HepG2 (cell line): ENCODE measurements around the gene MEA1. TPM values are rescaled to one million over a fixed set of nuclear protein-coding genes. Genes with fewer than 3 reads are reported as not detected.

ENCODE experiments used
- ADNP ChIP-seq: sonication (generic); formaldehyde crosslinking; IDR thresholded peaks from 2 replicates; pipeline ENCODE4 v1.4.0; 2020; ENCODE audit warnings: missing genetic modification reagents
- DNMT3B ChIP-seq: conservative IDR thresholded peaks from 2 replicates; pipeline ENCODE4 v1.6.1; 2016; ENCODE audit warnings: missing biosample characterization, control low read depth
- DZIP1 ChIP-seq: sonication (generic); formaldehyde crosslinking; IDR thresholded peaks from 2 replicates; pipeline ENCODE4 v1.5.0; 2020; ENCODE audit warnings: mild to moderate bottlenecking, missing genetic modification reagents
- GATAD1 ChIP-seq: IDR thresholded peaks from 2 replicates; pipeline ENCODE4 v1.6.1; 2016; ENCODE audit warnings: missing genetic modification reagents, missing compliant biosample characterization
- KLF13 ChIP-seq: sonication (generic); formaldehyde crosslinking; IDR thresholded peaks from 2 replicates; pipeline ENCODE4 v1.4.0; 2020; ENCODE audit warnings: mild to moderate bottlenecking, missing genetic modification reagents
- RFX1 ChIP-seq: fragments of 450-650 bp; IDR thresholded peaks from 2 replicates; pipeline ENCODE4 v1.6.1; 2017
- RNF2 ChIP-seq: fragments of 450-650 bp; conservative IDR thresholded peaks from 2 replicates; pipeline ENCODE4 v1.6.1; 2016; ENCODE audit warnings: low read depth
- SRSF9 ChIP-seq: fragments of 200-400 bp; formaldehyde crosslinking; IDR thresholded peaks from 2 replicates; pipeline ENCODE4 v1.6.1; 2018; ENCODE audit warnings: borderline replicate concordance, mild to moderate bottlenecking, low read depth, low read length; ENCODE audit not compliant: insufficient read depth, poor library complexity, severe bottlenecking
- ZFP82 ChIP-seq: sonication (generic); formaldehyde crosslinking; IDR thresholded peaks from 2 replicates; pipeline ENCODE4 v1.5.1; 2020; ENCODE audit warnings: mild to moderate bottlenecking, missing genetic modification reagents, borderline replicate concordance
- ZNF17 ChIP-seq: sonication (generic); formaldehyde crosslinking; IDR thresholded peaks from 2 replicates; pipeline ENCODE4 v1.5.0; 2020; ENCODE audit warnings: mild to moderate bottlenecking, missing genetic modification reagents
- ZNF367 ChIP-seq: sonication (generic); formaldehyde crosslinking; IDR thresholded peaks from 2 replicates; pipeline ENCODE4 v1.4.0; 2020; ENCODE audit warnings: missing genetic modification reagents, borderline replicate concordance
- ZNF75D ChIP-seq: sonication (generic); formaldehyde crosslinking; IDR thresholded peaks from 2 replicates; pipeline ENCODE4 v1.8.1; 2023; ENCODE audit warnings: missing genetic modification reagents, mild to moderate bottlenecking, borderline replicate concordance
- ZSCAN25 ChIP-seq: sonication (generic); formaldehyde crosslinking; IDR thresholded peaks from 2 replicates; pipeline ENCODE4 v1.8.0; 2022; ENCODE audit warnings: mild to moderate bottlenecking, missing genetic modification reagents
- polyA plus RNA-seq, 8 experiments: library from polyadenylated mRNA; depleted of rRNA in 3 of 8; stranded (reverse) in 7 of 8; unstranded in 1 of 8; fragments of >200 nt; fragmentation: Illumina TruSeq in 4 of 8; extraction: Trizol in 4 of 8; gene quantifications; 2 replicates each; pipeline versions ENCODE4 v1.2.1 to v1.2.3, GENCODE V29; 2011 to 2016; ENCODE audit warnings: low read depth in 4 of 8, missing spikeins in 1 of 8, mixed read lengths in 1 of 8; ENCODE audit not compliant: insufficient read depth in 1 of 8
- total RNA-seq, 5 experiments: library from RNA; depleted of rRNA; stranded (reverse); fragments of >200 nt; fragmentation: Illumina TruSeq; extraction: Trizol; gene quantifications; 2 replicates each; pipeline ENCODE4 v1.2.3, GENCODE V29; 2016; ENCODE audit warnings: low read depth in 1 of 5
- TF ChIP-seq, protein P1 (sequence below): IDR thresholded peaks from 2 replicates; pipeline ENCODE4 v1.6.1; 2016; ENCODE audit warnings: mild to moderate bottlenecking
- TF ChIP-seq, protein P2 (sequence below): sonication (generic); formaldehyde crosslinking; IDR thresholded peaks from 2 replicates; pipeline ENCODE4 v1.4.0; 2020; ENCODE audit warnings: missing genetic modification reagents
- TF ChIP-seq, protein P3 (sequence below): sonication (generic); formaldehyde crosslinking; IDR thresholded peaks from 2 replicates; pipeline ENCODE4 v1.4.0; 2020; ENCODE audit warnings: mild to moderate bottlenecking, missing genetic modification reagents

MEA1 gene
- total and polyA plus RNA-seq, 2 of the 13 experiments (the other 11 are each of a cell fraction or from before 2014, with no cell fraction given): 75.6 to 86.2 TPM

DNA sequence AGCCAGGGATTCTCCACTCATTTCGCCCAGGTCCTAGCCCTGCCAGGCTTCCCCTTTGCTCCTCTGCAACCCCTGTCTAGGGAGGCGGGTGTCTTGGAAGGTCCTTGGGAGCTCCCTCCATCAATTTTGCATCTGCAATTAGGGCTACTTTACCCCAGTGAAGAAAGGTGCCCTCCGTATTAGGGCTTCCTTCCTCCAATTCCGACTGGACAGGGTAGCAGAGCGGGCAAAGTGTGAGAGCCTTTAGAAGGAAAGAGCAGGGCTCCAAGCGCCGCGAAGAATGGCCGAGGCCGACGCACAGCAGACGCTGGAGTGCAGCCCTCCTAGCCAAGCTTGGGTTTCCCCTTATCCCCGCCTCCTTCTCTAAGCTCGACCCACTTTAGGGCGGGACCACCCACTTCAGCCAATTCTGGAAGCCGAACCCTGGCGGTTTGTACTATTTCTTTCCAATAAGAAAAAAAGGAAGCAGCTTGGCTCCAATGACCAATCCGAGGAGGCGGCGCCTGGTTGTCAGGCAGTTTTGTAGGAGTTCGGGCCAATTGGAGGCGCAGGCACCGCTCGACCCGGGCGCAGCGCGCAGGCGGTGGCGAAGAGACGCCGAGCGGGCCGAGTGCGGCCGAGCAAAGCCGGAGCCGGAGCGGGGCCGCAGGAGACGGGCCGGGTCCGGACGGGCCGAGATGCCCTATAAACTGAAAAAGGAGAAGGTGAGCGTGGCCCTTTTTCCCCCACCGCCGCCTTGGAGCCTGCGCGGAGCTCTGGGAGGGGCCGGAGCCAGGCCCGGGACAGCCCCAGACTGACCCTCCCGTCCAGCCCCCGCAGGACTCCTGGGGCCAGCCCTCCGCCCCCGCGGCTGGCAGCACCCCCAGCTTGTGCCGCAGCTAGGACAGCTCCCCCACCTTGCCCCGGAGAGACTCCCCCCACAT lies 29.5 kb downstream of the MEA1 start, which contains the start of gene PPP2R5D (continued):
- no peak for TF ChIP-seq ZSCAN25
- TF ChIP-seq ZNF367: no peak
- TF ChIP-seq GATAD1: no peak; the same call in 1 of the 2 replicates
- no peak for TF ChIP-seq RNF2
- TF ChIP-seq ADNP (CRISPR knock-in tag): no peak
- TF ChIP-seq, protein P1, sequence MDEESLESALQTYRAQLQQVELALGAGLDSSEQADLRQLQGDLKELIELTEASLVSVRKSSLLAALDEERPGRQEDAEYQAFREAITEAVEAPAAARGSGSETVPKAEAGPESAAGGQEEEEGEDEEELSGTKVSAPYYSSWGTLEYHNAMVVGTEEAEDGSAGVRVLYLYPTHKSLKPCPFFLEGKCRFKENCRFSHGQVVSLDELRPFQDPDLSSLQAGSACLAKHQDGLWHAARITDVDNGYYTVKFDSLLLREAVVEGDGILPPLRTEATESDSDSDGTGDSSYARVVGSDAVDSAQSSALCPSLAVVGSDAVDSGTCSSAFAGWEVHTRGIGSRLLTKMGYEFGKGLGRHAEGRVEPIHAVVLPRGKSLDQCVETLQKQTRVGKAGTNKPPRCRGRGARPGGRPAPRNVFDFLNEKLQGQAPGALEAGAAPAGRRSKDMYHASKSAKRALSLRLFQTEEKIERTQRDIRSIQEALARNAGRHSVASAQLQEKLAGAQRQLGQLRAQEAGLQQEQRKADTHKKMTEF (CRISPR knock-in tag): peak; percentile 74
- TF ChIP-seq ZFP82 (CRISPR knock-in tag): no peak
- no peak for TF ChIP-seq RFX1
- no peak for TF ChIP-seq KLF13 (CRISPR knock-in tag)
- TF ChIP-seq DNMT3B (CRISPR knock-in tag): no peak
- TF ChIP-seq, protein P2, sequence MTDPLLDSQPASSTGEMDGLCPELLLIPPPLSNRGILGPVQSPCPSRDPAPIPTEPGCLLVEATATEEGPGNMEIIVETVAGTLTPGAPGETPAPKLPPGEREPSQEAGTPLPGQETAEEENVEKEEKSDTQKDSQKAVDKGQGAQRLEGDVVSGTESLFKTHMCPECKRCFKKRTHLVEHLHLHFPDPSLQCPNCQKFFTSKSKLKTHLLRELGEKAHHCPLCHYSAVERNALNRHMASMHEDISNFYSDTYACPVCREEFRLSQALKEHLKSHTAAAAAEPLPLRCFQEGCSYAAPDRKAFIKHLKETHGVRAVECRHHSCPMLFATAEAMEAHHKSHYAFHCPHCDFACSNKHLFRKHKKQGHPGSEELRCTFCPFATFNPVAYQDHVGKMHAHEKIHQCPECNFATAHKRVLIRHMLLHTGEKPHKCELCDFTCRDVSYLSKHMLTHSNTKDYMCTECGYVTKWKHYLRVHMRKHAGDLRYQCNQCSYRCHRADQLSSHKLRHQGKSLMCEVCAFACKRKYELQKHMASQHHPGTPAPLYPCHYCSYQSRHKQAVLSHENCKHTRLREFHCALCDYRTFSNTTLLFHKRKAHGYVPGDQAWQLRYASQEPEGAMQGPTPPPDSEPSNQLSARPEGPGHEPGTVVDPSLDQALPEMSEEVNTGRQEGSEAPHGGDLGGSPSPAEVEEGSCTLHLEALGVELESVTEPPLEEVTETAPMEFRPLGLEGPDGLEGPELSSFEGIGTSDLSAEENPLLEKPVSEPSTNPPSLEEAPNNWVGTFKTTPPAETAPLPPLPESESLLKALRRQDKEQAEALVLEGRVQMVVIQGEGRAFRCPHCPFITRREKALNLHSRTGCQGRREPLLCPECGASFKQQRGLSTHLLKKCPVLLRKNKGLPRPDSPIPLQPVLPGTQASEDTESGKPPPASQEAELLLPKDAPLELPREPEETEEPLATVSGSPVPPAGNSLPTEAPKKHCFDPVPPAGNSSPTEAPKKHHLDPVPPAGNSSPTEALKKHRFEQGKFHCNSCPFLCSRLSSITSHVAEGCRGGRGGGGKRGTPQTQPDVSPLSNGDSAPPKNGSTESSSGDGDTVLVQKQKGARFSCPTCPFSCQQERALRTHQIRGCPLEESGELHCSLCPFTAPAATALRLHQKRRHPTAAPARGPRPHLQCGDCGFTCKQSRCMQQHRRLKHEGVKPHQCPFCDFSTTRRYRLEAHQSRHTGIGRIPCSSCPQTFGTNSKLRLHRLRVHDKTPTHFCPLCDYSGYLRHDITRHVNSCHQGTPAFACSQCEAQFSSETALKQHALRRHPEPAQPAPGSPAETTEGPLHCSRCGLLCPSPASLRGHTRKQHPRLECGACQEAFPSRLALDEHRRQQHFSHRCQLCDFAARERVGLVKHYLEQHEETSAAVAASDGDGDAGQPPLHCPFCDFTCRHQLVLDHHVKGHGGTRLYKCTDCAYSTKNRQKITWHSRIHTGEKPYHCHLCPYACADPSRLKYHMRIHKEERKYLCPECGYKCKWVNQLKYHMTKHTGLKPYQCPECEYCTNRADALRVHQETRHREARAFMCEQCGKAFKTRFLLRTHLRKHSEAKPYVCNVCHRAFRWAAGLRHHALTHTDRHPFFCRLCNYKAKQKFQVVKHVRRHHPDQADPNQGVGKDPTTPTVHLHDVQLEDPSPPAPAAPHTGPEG: peak; percentile 91
- TF ChIP-seq, protein P3, sequence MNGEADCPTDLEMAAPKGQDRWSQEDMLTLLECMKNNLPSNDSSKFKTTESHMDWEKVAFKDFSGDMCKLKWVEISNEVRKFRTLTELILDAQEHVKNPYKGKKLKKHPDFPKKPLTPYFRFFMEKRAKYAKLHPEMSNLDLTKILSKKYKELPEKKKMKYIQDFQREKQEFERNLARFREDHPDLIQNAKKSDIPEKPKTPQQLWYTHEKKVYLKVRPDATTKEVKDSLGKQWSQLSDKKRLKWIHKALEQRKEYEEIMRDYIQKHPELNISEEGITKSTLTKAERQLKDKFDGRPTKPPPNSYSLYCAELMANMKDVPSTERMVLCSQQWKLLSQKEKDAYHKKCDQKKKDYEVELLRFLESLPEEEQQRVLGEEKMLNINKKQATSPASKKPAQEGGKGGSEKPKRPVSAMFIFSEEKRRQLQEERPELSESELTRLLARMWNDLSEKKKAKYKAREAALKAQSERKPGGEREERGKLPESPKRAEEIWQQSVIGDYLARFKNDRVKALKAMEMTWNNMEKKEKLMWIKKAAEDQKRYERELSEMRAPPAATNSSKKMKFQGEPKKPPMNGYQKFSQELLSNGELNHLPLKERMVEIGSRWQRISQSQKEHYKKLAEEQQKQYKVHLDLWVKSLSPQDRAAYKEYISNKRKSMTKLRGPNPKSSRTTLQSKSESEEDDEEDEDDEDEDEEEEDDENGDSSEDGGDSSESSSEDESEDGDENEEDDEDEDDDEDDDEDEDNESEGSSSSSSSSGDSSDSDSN (CRISPR knock-in tag): peak; percentile 78
- TF ChIP-seq ZNF17: no peak
- no peak for TF ChIP-seq DZIP1
- TF ChIP-seq ZNF75D (CRISPR knock-in tag): no peak
- no peak for TF ChIP-seq SRSF9
